NOMO-1 treated with dmso at 0.1 percent for 144 hours (cell line): ENCODE measurements around the gene CASP4.
"Not testable (repeated sequence)": the region's sequence is repeated elsewhere in the genome, so short reads cannot be mapped to it uniquely, and the experiment has no call there.

Source experiments
- DNase-seq: peaks from one replicate; lab custom pipeline; 2025; ENCODE audit not compliant: unreplicated experiment; lab: John Stamatoyannopoulos, UW

The CASP4 gene

DNA sequence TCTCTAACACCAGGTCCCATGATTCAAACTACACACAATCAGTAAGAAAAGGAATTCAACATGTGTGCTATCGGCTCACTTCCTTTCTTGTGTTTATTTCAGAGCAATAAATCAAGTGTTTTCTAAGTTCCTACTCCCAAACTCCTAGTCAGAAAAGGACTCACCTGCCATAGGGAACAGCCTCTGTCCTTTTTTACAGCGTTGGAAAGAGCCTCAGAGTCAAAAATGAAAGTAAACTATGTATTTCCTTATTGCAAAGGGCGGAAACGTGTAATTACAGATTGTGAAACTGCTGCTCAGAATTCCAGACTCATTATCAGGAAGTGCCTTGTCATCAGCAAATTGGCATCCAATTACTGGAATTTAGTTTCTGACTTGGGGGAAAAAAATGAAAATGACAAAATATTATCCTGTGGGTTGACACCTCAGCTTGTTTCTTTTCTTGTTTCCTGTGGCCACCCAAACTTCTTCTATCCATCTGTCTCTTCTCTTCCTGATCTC, at the start of gene CASP4:
TSS of gene CASP4 (minus strand) at position 220 of the 501 bp plus-strand sequence. CDS start at position 171, 49 bp downstream.
- DNase-seq: peak; percentile 23

DNA sequence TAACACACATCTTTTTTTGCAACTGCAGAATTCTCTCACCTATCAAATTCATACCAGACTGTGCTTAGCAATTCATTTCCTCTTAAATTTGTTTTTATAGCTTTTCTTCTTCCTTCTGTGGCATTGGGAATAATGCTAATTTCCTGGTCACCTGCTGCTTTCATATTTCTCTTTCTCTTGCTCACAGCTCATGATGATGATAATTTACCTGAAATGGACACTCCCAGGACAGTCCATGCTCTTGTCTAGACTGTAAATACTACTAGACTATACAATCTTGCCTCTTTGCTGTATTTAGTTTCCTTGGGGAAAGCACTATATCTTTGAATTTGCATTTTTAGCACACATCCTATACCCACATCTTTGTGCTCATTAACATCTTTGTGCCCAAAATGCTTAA, 39.1 kb upstream of the CASP4 start:
- no peak for DNase-seq

DNA sequence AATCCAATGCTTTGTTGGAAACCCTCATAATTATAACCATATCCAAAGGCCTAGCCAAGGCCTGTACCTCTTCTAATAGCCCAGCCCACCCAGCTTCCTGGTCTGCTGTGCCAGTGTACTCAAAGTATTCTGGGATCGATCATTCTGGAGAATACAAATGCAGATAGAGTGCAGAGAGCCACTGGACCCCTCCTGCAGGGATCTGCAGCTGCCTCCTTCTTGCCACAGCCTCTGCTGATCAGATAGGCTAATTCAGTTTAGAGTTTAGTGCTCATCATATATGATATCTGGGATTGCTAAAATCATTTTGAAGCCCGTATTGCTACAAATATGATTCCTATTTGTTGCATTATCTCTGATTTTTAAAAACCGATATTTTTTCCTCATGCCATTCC, 37.1 kb upstream of the CASP4 start:
- no peak for DNase-seq

DNA sequence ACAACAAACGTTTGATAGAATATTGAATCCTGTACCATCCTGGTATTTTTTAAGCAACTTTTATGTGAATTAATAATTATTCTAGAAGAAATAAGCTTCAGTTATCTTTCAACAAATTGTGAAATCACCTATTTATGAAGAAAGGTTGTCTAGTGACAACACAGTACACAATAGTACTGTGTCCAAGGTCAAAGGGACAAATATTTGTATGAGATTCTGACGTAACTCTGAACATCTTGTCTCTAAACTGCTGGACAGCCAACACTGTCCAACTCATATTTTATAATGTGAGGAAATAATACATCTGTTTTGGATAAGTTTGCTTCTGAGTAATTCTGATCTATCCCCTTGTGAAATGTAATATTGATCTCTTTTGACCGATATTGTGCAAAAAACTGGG, 35.6 kb upstream of the CASP4 start:
- no peak for DNase-seq

DNA sequence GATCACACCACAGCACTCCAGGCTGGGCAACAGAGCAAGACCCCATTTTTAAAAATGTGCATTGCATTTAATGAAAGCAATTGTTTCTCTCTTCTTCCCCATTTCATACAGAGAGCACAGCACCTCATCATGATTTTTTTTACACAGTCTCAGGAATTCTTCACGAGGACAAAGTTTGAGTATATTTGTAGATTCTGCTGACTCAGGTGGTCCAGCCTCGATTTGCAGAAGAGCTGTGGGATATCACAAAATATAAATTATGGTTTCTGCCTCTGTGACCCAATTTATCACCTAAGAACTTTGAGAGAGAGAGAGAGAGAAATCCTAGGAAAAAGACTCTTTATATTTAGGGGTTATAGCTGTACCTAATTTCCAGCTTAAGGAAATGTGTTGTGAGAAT, 34.8 kb upstream of the CASP4 start:
- no peak for DNase-seq

DNA sequence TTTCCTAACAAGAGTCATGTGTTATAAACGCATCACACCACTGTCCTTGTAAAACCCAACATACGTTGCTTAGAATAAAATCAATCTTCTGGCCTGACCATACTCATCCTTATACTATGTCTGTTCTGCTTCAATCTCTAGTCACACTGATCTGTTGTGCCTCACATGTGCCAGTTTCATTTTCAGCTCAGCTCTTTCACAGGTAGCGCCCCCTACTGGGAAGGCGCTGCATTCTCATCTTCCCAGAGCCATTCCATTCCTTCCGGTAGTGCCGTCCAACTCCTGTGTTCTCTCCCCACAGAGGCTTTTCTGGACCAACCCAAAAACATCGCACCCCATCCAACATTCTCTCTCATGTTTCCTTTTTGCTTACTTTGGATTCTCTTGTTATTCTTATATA, 32.4 kb upstream of the CASP4 start:
- DNase-seq: no peak

DNA sequence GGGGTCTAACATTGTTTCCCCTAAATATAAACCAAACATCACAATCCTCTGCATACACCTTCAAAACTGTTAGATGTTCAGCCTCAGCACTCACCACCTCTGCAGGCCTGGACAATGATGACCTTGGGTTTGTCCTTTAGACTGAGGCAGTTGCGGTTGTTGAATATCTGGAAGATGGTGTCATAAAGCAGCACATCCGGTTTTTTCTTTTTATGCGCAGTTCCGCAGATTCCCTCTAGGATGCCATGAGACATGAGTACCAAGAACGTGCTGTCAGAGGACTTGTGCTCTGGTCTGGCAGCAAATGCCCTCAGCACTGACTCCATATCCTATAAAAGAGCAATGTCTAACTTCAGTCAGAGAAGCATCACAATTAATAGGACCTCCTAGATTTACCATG, 31.8 kb upstream of the CASP4 start:
- DNase-seq: no peak

DNA sequence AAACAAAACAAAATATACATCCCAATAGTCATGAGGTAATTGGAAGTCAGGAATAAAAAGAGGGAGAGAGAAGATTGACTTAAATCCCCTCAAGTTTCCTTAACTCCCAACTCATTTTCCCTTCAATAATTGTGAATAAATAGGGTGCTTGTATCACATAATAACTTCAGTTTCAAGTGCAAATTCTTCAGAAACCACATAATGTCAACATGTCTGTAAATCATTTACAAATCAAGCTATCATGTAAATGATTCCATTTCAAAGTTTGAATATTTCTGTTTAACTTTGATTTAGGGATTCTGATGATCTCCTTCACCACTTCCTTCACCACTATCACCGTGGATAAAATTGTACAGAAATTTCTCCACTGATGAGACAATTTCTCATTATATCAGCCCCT, 31.3 kb upstream of the CASP4 start:
- DNase-seq: no peak

DNA sequence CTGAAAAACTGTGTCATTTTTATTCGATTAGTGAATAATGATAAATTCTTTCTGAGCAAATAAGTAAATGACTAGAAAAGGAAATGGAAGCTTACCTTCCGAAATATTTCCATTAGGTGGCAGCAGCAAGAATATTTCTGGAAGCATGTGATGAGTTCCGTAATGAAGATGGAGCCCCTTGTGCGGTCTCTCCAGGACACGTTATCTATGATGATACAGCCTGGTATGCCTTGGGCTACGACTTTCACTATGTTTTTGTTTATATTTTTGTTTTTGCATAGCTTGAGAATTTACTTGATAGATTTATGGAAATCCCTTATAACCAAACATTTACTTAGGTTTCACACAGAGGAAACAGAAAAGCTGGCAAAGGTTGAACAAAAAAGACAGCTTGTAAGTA, 28.9 kb upstream of the CASP4 start:
- DNase-seq: no peak

DNA sequence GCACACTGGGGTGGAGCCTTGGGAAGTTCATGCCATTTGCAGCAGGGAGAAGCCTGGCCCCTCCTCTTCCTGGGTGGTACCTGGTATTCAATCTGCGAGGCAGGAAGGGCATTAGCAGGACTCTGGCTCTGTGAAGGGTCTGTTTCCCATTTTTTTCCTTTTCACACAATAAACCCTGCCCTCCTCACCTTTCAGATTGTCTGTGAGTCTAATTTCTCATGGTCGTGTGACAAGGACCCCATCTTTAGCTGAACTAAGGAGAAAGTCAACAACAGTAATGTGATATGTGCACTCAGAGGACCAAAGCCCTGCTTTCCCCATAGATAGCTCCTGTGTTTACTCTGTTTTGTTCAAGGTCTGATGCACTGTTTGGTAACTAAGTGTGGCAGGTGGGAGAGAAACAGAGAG, 26.6 kb upstream of the CASP4 start:
- no peak for DNase-seq

DNA sequence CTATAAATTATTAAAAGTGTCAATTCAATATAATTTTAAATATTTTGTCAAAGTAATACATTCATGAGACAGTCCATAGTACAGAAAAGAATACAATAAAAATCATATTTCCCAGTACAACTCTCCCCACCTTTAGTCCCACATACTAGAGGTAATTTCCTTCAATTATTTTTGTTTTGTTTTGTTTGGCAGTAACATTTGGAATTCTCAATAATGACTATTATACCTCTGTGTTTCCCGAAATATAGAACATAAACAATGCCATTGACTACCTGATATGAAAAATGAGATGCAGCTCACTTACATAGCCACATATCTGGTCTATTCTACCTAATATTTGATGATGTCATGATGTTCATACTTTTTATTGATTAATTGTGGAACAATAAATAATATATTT, 24.4 kb upstream of the CASP4 start:
- DNase-seq: no peak

DNA sequence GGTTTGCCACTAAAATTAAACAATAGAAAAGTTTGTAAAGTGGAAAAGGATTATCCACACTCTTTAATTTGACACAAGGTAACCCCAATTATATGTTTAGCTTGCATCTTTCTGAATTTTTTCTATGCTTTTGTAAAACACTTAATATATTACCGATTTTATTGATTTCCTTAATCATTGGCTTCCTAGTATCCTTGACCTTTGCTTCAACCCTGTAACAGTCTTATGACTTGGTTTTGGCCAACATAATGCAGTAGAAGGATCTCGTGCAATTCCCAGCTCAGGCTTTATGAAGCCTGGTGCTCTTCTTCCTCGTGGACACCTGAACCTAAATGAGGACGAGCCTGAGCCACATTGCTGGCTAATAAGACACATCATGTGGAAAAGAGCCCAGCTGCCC, 23.6 kb upstream of the CASP4 start:
- no peak for DNase-seq

DNA sequence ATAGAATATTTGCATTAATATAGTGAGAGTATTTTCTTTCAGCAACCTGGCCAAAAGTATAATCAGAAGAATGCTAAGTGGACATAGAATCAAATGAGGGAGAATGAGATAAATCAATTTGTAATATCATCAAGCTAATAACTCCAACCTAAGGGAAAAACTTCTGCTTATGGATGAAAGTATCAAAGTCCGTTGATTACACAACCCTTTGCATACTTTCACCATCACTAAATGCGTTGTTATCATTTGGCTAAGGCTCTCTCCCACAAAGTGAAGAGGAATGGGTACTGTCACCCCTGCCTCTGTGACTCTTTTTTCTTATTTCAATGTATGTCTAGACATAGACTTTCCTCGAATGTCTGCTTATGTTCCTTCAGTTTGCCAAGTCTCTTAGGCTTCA, 16.4 kb upstream of the CASP4 start:
- DNase-seq: no peak

DNA sequence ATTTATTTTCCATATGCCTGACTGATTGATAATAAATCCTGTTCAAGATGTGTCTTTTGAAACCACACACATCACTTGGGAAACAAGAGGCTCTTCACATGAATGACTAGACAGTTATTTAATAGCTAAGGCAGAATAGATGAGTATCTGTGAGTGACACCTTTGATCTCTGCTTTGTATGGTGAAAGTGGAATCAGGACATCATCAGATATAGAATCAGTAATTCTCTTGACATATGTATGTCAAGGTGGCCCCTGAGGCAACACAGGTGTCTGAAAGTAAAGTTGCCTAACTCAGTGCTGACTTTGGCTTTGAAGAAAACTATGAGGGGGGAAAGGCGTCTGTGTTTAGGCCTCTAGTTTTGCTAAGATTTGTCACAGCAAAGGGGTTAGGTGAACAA, 11.5 kb upstream of the CASP4 start:
- no peak for DNase-seq

DNA sequence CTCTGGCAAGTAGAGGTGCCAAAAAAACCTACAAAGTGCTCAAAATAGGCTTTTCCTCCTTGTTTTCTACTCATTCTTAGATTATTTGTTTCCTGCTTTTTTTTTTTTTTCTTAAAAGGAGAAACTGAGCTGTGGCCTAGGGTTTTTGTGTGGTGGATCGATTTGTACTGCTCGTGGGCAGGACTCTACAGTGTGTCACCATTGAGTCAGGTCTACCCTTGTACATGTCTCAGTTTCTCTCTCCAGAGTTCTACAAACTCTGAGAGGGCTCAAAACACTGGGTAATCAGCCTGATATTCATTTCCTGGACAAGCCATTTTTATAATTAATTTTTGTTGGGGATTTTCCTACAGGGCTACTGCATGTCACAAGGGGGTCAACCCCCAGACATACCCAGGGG, 5.2 kb upstream of the CASP4 start:
- no peak for DNase-seq

DNA sequence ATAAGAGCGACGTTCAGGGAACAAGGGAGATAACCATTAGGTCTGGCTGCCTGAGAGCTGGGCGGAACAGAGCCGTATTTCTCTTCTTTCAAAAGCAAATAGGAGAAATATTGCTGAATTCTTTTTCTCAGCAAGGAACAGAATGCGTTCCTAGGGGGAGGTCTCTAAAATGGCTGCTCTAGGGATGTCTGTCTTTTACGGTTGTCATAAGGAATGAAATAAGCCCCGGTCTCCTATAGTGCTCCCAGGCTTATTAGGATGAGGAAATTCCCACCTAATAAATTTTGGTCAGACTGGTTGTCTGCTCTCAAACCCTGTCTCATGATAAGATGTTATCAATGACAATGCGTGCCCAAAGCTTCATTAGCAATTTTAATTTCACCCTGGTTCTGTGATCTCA, 4.5 kb upstream of the CASP4 start:
- not testable (repeated sequence) for DNase-seq

DNA sequence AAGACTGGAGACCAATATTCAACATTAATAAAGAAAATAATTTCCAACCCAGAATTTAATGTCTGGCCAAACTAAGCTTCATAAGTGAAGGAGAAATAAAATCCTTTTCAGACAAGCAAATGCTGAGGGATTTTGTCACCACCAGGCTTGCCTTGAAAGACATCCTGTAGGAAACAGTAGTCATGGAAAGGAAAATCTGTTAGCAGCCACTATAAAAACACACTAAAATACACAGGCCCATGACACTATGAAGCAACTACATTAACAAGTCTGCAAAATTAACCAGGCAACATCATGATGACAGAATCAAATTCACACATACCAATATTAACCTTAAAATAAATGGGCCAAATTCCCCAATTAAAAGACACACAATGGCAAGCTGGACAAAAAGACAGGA, 2.4 kb upstream of the CASP4 start:
- no peak for DNase-seq

DNA sequence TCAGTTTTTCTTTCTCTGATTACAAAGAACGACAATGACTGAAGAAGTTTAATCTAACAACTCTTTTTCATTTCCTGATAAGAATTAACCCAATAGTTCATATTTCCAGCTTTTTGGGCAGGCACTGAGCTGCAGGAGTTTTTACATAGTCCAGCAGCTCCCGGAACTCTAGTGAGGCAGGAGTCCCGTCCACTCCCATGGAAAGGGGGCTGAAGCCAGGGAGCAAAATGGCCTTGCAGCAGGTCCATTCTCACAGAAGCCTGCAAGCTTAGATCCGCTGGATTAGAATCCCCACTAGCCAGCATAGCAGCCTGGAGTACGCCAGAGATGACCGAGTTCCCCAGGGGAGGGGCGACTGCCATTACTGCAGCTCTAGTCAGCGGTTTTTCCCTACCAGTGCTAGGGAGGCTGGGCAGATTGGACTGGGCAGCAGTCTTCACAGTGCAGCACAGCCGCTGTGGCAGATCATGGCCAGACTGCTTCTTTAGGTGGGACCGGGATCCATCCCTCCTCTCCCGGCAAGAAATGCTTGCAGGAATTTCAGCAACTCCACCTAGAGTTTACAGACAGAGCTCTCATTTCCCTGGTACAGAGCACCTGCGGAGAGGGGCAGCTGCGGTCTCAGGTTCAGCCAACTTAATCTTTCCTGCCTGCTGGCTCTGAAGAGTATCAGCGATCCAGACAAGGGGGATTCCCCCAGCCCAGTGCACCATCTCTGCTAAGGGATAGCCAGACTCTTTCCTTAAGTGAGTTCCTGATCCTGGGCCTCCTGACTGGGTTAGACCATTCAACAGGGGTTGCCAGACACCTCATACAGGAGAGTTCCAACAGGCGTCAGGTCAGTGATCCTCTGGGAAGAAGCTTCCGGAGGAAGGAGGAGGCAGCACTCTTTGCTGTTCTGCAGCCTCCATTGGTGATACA, 742 bp upstream of the CASP4 start:
- no peak for DNase-seq

DNA sequence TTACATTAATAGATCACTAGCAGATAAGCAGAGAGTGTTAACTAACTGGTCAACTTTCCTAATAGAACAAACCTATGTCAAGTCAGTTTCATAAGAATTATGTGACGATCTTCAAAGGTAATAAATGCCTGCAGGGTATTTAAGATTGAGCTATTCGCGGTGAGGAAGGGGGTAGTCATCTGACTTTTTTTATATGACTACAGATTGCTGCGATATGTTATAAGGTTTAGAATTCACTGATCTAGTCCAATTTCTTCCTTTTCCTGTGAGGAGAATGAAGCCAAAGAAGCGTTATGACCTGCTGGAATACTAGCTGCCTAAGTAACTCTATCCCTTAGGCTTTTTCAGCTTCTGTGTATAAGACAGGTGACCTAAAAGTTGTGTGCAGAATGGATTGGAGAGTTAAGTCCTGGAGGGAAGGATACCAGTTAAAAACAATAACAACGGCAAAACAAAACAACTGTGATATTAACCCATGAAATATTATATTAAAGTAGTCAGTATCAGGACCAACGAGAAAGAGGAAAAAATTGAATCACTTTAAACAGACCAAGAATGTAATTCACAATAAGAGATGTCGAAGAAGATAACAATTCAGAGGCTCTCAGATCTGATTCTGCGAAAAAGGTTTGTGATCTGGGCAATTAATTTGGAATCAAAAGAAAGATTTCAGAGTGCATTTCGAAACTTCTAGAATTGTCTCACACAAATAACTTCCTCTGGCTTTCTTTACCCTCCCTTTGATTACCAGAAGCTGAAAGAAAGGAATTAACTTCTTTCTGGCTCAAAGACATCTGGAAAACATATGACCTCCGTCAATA, 630 bp downstream of the CASP4 start:
- DNase-seq: no peak

DNA sequence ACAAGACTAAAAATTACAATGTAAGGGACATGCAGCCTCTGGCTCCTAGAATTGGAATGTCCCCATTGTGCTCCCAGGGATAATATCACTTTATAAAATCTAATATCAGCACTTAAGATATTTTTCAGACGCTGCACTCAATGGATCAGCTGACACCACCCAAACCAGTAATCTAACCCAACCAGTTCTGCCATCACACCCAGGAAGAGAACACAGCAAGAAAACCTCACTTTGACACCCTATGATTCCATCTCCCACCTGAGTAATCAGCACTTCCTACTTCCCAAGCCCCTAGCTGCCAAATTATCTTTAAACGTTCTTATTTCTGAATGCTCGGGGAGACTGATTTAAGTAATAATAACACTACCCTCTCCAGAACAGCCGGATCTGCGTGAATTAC, 2.6 kb downstream of the CASP4 start:
- no peak for DNase-seq

DNA sequence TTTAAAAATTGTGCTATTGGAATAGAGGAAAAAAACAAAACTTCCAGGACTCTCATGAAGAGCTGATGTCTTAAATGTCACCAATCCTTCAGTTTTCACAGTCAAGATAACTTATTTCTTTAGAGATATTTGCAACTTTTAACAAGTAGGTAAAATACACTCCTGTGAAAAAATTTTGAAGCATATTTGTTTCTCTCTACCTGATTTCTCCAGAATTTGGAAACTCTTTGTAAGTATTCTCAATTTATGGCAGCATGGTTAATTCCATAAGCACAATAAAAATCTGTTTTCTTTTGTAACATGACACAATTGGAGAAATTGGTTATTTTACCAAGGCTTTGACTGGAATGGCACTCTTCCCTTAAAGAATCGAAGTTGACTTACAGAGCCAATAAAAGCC, 4.1 kb downstream of the CASP4 start:
- no peak for DNase-seq

DNA sequence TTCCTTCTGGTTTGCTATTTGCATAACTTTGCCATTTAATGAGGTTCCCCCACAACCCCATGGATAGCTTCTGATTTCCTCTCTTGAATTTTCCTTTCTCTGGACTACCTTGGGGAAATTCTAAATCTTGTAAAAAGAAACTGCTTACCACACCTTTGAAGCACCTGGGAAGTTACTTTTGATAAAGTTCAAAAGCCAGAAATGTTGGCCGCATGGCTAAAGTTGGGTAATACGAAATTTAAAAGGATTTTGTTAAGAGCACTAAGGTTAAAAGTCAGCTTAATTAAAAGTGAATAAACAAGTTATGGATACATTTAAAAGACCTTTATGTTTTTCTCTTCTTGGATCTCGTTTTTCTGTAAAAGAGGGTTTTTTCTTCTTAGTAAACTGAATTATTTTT, 5.5 kb downstream of the CASP4 start:
- DNase-seq: no peak
